Stimulated activated CD4-positive, alpha-beta T cell treated with anti-CD3 and anti-CD28 coated beads, Interleukin-12 subunit alpha, Interleukin-12 subunit beta, amount 100 ng/mL, for 4 hours (primary cell): ENCODE results near the gene FIGNL2.

Experiments
- DNase-seq: peaks from one replicate; pipeline ENCODE4 v3.0.0-alpha.2; 2020

Gene FIGNL2

DNA sequence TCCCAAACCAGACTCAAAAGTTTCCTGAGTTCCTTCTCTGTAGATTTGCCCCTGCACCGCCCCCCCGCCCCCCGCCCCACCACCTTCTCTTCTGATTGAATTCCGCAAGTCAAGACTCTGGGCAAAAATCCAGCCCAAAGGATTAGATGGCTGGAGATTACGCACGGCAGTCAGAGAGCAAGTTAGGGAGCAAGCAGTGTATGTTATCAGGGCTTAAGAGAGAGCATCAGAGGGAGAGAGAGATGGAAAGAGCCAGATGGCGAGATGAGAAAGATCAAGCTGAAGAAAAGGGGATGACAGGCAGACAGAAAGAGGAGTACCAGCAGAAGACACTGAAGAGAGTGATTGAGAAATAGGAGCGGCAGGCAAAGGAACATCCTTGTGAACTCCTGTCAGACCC is 25.5 kb upstream of the FIGNL2 start:
- DNase-seq, result no peak

GRCh38 chr12:51873251-51873994 is 24.9 kb upstream of the FIGNL2 start:
- no peak for DNase-seq

- DNase-seq, result no peak
These were observed 24.1 kb upstream of the FIGNL2 start for GRCh38 chr12:51872689-51872981.

GRCh38 chr12:51871918-51872688 is 23.6 kb upstream of the FIGNL2 start:
- DNase-seq, result no peak

DNA sequence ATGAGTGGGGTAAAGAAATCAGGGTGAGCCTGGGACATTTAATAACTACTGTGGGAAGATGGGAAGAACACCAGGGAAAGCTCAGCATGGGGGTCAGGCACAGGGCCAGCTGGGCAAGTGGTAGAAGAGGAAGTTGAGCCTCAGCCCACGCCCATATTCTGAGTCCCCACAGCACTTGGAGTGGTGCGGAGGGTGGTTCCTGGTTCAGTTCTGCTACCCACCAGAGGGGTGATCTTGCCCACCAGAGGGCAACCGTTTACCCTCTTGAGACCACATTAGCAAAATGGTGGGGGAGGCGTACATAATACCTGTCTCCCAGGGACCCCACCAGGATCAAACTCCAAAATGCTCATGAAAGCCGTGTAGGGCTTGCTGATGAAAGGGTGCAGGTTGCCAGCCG is 22.6 kb upstream of the FIGNL2 start:
- DNase-seq, result no peak

DNA sequence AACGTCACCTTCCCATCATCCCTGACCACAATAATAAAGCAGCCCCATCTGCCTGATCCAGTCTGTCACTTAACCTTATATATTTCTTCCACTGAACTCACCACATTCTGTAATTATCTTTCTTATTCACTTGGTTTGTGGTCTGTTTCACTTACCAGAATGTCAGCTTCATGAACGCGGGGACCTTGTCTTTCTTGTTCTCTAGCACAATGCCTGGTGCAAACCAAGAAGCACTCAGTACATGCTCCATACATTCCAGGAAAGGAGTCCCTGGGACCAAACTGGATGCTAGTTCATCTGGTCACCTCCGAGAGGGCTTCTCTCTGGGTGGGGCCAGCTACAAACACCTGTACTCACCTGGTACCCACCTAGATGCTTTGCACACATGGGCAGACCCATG is 22.0 kb upstream of the FIGNL2 start:
- no peak for DNase-seq

- no peak for DNase-seq
These were observed 21.4 kb upstream of the FIGNL2 start for GRCh38 chr12:51869931-51870330.

DNA sequence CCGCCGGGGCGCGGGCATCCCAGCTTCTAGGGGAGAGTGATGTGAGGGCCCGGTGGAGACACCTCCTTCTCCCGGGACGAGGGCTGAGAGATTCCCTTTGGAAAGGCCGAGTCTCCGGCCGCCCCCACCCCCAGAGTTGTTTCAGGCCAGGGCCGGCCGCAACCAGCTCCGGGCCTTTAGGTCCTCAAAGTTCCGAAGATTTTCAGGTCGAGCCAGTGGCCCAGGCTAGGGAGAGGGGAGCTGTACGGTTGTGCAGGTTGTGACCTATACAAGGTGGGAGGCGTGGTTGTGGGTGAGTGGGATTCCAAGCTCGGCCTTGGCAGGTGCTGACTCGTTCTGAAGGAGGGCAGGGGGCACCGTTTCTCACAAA is 21.0 kb upstream of the FIGNL2 start:
- DNase-seq, result no peak

DNA sequence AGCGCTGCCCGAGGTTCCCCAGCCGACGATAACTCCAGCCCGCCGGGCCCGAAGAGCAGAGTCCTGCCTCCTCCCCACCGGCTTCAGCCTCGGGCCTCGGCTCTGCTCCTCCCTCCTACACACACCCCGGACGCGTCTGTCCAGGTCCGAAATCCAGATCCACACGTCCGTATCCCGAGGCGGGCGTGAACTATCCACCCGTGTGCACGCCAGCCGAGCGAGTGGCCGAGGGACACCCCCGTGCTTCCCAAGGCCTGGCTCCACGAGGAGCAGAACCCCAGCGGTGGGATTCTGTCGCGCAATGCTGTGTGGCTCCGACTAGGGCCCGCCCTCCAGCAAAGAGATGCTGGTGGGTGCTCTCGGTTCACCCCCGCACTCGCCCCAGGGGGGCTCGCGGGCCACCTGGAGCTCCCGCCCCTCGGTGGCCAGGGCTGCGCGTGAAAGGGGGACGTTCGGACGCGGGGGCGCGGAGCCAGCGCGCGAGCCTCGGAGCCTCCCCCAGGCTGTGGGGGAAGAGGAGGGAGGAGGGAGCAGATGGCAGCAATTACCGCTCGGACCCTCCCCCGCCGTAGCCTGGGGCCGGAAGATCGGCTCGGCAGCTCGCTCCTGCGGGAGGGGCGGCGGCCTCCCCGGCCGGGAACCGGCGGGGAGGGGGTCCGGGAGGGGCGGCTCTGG is 20.4 kb upstream of the FIGNL2 start:
- DNase-seq, result no peak

DNA sequence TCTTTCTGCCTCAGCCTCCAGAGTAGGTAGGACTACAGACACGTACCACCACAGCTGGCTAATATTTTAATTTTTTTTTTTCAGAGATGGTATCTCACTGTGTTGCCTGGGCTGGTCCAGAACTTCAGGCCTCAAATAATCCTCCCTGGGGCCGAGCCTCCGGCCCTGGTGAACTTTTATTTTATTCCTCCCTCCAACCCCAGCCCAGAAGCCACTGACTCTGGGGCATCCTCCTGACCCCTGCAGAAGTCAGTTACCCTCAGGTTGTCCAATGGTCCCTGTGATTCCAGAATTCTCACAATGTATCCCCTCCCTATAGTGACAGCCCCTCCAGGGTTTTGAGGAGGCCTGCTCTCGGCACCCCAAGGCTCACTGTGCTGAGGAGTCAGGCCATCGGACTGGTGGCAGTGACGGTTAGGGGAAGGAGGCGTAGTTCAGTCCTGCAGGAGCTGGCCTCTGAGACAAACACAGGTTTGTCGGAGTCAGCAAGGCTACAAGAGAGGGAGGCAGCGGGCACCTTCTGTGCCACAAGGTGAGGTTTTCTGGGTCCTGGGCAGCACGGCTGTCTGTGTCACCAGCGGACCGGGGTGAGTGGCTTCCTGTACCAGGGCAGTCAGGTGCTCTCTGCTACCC is 19.4 kb upstream of the FIGNL2 start:
- DNase-seq, result no peak

GRCh38 chr12:51867371-51867770 is 18.9 kb upstream of the FIGNL2 start:
- no peak for DNase-seq

DNA sequence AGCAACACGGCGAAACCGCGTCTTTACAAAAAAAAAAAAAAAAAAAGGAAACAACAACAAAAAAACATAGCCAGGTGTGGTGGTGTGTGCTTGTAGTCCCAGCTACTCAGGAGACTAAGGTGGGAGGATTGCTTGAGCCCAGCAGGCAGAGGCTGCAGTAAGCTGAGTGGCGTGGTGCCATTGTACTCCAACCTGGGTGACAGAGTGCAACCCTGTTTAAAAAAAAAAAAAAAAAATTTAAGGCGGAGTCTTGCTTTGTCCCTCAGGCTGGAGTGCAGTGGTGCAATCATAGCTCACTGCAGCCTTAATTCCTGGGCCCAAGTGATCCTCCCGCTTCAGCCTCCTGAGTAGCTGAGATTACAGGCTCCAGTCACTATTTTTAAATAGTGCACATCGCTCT is 18.2 kb upstream of the FIGNL2 start:
- DNase-seq, result no peak

DNA sequence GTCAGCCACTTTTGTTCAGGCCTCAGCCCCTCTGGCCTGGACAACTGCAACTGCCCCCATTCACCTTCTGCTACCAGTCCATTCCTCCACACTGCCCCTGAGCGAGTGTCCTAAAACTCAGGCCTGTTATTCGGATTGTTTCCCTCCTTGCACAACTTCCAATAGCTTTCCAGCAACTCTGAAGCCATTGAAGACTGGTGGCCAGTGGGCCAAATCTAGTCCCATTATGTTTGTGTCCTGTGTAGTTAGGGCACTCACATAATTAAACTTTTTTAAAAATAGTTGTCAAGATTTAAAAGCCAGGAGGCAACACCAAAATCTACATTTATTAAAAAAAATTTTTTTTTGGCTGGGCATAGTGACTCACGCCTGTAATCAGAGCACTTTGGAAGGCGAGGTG is 17.8 kb upstream of the FIGNL2 start:
- no peak for DNase-seq

DNA sequence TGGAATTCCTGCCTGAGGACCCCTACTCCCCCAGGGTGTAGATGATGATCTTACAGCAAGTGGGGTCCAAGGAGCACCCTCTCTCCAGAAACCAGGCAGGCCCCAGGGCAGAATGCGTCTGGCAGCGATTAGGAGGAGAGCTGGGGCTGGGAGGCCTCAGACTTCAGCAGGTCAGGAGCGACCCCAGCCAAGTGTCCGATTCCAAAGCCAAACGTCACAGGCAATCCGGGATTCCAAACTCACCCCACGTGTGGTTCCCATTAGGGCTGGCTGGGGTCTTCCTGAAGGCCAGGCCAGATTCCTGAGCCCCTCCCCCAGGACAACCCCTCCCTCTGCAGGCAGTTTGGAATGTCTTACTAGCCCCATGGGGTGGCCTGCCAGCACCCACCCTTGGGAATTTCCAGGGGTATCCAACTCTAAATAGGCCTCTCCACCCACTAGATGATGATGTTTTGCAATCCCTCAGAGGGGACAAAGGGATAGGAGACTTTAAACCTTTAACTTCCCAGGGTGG is 17.3 kb upstream of the FIGNL2 start:
- no peak for DNase-seq

DNA sequence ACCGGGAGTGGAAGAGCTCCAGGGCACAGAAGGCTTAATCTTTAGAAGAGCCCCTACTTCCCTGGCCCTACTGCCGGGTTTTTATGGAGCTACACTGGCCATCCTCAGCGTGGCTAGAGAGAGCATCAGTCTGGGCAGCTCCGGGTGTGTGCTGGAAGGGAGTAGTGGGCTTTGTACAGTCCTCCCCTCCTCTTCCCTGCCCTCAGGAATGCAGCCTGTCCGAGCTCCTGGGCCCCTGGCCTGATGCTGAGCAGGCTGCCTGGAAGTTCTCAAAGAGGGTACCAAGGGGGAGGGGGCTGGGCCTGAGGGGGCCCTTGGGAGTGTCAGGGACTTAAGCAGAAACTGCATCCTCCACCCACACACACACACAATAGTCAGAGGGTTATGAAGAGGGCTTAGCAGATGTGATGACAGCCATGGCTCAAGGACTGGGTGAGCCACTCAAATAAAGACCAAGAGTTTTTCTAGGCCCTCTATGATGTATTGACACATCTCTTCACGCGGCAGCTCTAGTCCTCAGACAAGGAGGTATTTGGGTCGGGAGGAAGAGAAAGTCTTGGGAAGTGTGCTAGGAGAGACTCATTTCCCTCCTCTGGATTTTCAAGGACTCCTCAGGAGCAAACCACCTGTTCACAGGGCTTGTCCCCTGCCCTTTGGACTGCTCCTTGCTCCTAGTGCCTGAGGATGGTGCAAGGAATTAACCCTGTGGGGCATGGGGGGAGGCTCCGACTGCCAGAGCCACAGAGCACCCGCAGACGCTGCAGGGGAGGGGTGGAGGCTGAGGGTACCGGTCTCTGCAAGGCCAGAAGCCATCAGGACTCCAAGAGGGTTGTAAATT is 16.5 kb upstream of the FIGNL2 start:
- no peak for DNase-seq

DNA sequence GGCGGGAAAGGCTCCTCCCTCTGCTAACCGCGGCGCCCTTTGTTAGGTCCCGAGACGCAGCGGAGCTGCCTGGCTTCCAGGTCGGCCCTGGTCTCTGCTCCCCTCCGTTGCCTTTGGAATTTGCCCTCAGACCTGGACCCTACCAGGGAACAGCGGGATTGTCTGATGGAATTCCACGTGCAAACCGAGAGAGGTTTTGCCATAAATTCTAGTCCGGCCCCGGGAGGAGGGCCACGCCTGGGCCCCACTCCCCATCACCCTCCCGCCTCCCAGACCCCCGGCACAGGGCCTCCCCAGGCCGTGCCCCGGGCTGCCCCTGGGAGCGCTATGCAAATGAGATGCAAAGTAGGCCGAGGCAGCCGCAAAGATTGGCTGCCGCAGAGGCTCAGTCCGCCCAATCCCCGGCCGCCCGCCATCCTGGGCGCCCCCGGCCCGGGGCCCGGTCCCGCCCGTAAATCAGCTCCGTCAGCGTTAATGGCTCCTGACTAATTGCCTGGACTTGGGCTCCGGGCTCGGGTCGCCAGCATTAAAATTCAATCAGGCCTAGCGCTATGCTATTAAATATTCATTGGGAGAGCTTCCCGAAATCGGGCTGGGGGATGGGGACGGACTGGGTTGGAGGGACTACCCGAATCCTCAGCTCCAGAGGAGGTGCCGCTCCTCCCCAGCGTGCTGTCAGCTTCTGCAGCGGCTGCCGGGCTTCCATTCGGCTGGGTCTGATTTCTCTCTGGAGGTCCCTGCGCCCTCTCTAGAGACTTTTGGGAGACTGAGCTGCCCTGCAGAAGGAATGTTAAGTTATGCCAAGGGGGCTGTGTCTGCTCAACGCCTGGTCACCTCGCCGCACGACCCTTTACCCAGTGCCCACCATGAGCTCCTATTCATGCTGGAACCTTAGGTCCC is 15.7 kb upstream of the FIGNL2 start:
- peak; percentile 16 for DNase-seq

DNA sequence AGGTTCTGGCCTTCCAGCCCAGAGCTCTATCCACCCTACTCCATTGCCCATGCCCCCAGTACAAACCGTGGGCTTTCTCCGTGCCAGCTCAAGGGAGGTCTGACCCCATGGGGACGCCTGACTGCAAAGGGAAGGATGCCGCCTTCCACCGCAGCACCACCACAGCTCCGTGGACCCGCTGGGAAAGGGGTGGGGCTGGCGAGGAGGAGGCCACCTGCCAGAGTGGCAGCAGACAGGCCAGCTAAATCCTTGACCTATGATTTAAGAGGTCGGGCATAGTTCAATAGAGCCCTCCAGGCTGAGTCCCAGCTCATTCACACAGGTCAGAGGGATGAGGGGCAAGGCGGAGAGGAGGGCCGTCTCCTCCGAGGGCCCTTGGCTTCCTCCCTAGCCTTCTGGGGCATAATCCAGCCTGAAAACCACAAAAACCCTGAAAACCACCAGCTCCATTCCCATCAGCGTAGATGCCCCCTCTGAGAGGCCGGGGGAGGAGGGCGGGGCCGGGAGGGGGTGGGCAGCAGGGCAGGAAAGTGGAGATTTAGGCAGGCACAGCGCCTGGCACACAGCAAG is 14.9 kb upstream of the FIGNL2 start:
- DNase-seq, result no peak

- no peak for DNase-seq
These were observed 14.4 kb upstream of the FIGNL2 start for GRCh38 chr12:51862947-51863346.

DNA sequence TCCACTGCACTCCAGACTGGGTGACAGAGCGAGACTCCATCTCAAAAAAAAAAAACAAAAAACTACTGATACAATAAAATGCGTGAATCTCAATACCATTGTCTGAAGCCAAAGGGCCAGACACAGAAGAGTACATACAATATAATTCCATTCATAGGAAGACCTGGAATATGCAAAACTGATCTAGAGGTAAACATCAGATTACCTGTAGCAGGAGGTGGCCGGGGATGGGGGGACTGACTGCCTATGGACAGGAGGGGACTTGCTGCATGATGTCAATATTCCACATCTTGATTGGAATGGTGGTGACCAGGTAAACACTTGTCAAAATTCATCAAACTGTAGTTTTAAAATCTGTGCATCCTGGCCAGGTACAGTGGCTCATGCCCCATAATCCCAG is 12.5 kb upstream of the FIGNL2 start:
- DNase-seq, result no peak

DNA sequence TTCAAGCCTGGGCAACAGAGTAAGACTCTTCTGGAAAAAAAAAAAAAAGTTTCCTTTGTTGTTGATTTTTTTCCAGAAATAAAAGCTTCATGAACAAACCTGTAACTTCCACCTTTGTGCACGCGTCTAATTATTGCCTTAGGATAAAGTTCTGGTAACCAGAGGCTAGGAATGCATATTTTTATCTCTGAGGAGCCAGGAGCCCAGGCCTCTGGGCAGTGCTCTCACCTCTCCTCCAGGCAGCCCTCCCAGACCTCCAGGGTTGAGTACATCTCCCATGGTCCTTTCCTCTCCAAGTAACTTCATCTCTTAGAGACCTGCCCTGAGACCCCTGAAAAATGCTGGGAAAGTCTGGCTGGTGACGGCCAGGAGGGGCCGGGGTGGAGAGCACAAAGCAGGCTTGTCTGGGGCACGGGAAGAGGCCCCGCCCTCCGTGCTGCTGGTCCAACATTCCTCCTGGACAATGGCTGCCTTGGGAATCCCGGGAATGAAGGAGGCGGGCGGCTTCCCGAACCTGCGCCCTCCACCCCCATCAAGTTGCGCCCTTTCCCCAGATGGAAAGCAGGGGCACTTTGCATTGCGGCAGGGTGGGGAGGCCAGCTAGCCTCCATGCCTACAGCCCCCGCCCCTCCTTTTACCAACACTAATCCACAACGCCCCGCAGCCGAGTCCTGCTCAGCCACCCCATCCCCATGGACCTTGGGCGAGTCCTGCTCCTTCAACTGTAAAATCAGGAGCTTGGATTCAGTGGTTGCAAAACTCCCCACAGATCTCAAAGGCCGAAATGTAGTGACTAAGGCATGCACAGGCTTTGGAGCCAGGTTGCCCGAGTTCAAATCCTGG is 7.3 kb upstream of the FIGNL2 start:
- no peak for DNase-seq
